Rectal smooth muscle tissue (tissue), 1 donor: ENCODE data around the gene ZSWIM5.
"Not testable (repeated sequence)": the region's sequence is repeated elsewhere in the genome, so short reads cannot be mapped to it uniquely, and the experiment has no call there.

ENCODE experiments used
- H3K27ac ChIP-seq: one replicate; pipeline ENCODE4 v1.7.0; 2013; ENCODE audit warnings: low read depth, low read length, inconsistent platforms
- H3K27me3 ChIP-seq: one replicate; pipeline ENCODE4 v1.7.0; 2013; ENCODE audit warnings: low read length; ENCODE audit not compliant: control insufficient read depth, insufficient read depth
- H3K36me3 ChIP-seq: one replicate; pipeline ENCODE4 v1.7.0; 2013; ENCODE audit warnings: low read length; ENCODE audit not compliant: control insufficient read depth, insufficient read depth
- H3K4me1 ChIP-seq: one replicate; pipeline ENCODE4 v1.7.0; 2013; ENCODE audit warnings: low read length; ENCODE audit not compliant: control insufficient read depth, insufficient read depth
- H3K4me3 ChIP-seq: one replicate; pipeline ENCODE4 v1.7.0; 2013; ENCODE audit warnings: low read length
- H3K9ac ChIP-seq: one replicate; pipeline ENCODE4 v1.7.0; 2013; ENCODE audit warnings: low read length

The ZSWIM5 gene

DNA sequence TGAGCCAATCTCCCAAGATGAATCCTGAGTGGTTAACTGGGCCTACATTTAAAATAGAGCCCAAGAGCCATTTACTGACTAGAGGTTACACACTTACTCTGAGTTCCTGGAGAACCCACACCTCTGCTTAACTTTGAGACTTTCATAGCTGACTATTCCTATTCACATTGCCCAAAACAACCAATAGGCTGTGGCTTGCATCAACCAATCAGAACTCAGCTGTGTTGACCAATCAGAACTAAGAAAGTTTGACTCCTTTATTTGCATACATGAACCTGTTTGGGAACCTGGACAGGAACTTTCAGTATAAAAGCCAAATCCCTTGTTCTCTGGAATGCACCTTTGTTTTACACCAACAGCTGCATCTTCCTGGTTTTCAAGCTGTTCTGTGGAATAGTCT, 9.5 kb downstream of the ZSWIM5 start:
- Histone ChIP-seq H3K36me3 (no peaks in the 10 kb centered on the region), H3K4me3 (no peak overlapping the region), H3K9ac (no peak overlapping the region), H3K4me1 (no peaks in the 10 kb centered on the region), H3K27me3 (no peaks in the 10 kb centered on the region), H3K27ac (no peak overlapping the region)

GRCh38 chr1:45191418-45191783, 15.0 kb downstream of the ZSWIM5 start:
- Histone ChIP-seq H3K4me3 (no peak overlapping the region), H3K9ac (no peak overlapping the region), H3K36me3 (no peaks in the 10 kb centered on the region)

DNA sequence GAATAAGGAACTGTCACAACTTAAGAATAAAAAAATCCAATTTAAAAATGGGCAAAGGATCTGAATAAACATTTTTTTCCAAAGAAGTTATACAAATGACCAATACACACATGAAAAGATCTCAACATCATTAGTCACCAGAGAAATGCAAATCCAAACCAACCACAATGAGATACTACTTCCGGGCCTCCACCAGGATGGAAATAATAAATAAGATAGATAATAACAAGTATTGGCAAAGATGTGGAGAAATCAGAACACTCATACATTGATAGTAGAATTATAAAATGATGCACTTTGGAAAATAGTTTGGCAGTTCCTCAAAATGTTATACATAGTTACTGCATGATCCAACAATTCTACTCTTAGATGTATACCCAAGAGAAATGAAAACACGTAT, 18.7 kb downstream of the ZSWIM5 start:
- Histone ChIP-seq H3K36me3 (no peaks in the 10 kb centered on the region), H3K27me3 (no peaks in the 10 kb centered on the region), H3K27ac (no peak overlapping the region), H3K9ac (no peak overlapping the region), H3K4me3 (no peak overlapping the region), H3K4me1 (no peaks in the 10 kb centered on the region)

More at GRCh38 chr1:45191418-45191783, 15.0 kb downstream of the ZSWIM5 start:
- Histone ChIP-seq H3K27ac (no peak overlapping the region), H3K4me1 (no peaks in the 10 kb centered on the region), H3K27me3 (no peaks in the 10 kb centered on the region)

DNA sequence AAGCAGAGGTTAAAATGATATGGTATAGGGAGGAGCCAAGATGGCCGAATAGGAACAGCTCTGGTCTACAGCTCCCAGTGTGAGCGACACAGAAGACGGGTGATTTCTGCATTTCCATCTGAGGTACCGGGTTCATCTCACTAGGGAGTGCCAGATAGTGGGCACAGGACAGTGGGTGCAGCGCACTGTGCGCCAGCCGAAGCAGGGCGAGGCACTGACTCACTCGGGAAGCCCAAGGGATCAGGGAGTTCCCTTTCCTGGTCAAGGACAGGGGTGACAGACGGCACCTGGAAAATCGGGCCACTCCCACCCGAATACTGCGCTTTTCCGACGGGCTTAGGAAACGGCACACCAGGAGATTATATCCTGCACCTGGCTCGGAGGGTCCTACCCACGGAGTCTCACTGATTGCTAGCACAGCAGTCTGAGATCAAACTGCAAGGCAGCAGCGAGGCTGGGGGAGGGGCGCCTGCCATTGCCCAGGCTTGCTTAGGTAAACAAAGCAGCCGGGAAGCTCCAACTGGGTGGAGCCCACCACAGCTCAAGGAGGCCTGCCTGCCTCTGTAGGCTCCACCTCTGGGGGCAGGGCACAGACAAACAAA, 26.4 kb downstream of the ZSWIM5 start:
- not testable (repeated sequence) for H3K36me3 ChIP-seq, H3K27ac ChIP-seq, H3K4me3 ChIP-seq, H3K27me3 ChIP-seq, H3K9ac ChIP-seq, H3K4me1 ChIP-seq

DNA sequence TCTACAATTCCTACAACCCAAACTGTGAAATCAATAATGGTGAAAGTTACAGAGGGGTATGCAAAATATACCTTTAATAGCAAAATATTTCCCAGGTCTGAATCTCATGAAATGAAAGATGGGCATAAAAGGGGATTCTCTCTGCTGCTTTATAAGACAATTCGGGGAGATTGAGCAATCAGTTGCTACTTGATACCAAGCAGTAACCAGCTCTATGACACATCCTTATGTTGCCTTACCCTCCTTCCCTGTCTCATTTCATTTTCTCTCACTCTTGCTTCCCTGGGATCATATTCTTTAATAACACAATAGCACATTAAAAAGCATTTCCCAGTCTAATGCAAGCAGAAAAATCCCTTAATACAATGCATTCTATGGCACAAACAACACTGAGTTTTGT, 29.0 kb downstream of the ZSWIM5 start:
- Histone ChIP-seq H3K27me3 (no peaks in the 10 kb centered on the region), H3K4me3 (no peak overlapping the region), H3K9ac (no peak overlapping the region), H3K4me1 (no peaks in the 10 kb centered on the region), H3K36me3 (no peaks in the 10 kb centered on the region), H3K27ac (no peak overlapping the region)

DNA sequence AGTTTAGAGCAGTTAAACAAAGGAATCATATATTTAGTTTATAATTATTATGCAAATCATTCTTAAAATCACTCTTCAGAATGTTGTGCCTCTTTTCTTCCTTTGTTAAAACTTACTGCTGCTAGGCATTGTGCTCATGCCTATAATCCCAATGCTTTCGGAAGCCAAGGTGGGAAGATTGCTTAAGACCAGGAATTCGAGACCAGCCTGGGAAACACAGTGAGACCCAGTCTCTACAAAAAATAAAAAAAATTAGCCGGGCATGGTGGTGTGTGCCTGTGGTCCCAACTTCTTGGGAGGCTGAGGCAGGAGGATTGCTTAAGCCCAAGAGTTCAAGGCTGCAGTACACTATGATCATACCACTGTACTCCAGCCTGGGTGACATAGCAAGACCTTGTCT, 33.6 kb downstream of the ZSWIM5 start:
- no peak overlapping the region for H3K4me3 ChIP-seq
- no peaks in the 10 kb centered on the region for H3K27me3 ChIP-seq
- no peaks in the 10 kb centered on the region for H3K4me1 ChIP-seq
- H3K36me3 ChIP-seq = no peaks in the 10 kb centered on the region
- H3K9ac ChIP-seq = no peak overlapping the region
- H3K27ac ChIP-seq = no peak overlapping the region

DNA sequence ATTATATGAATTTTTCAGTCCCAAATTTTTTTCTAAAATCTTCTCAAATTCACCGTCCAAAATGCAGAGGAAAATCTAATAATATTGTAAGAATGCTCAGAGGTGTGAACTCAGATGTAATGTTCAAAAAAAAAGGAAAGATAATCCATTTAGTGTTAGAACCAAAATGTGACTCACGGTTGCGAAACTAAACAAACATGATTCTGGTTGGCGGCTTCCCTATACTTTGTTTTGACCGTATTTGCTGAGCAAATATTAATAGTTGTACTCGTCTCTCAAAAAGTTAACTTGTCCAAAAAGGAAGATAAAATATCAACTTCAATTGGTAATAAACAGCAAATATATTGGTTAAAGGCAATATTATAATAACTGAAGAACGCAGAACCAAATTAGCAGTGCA, 34.4 kb downstream of the ZSWIM5 start:
- H3K4me3 ChIP-seq = no peak overlapping the region
- H3K9ac ChIP-seq = no peak overlapping the region
- H3K27me3 ChIP-seq = no peaks in the 10 kb centered on the region
- no peaks in the 10 kb centered on the region for H3K4me1 ChIP-seq
- no peak overlapping the region for H3K27ac ChIP-seq
- no peaks in the 10 kb centered on the region for H3K36me3 ChIP-seq

GRCh38 chr1:45171575-45171974, 34.8 kb downstream of the ZSWIM5 start:
- no peaks in the 10 kb centered on the region for H3K27me3 ChIP-seq
- H3K9ac ChIP-seq = no peak overlapping the region
- H3K4me3 ChIP-seq = no peak overlapping the region
- H3K4me1 ChIP-seq = no peaks in the 10 kb centered on the region
- no peaks in the 10 kb centered on the region for H3K36me3 ChIP-seq
- no peak overlapping the region for H3K27ac ChIP-seq

GRCh38 chr1:45170151-45170742, 36.2 kb downstream of the ZSWIM5 start:
- H3K27ac ChIP-seq = no peak overlapping the region
- H3K9ac ChIP-seq = no peak overlapping the region
- no peaks in the 10 kb centered on the region for H3K27me3 ChIP-seq
- H3K4me3 ChIP-seq = no peak overlapping the region
- H3K4me1 ChIP-seq = no peaks in the 10 kb centered on the region
- H3K36me3 ChIP-seq = no peaks in the 10 kb centered on the region

DNA sequence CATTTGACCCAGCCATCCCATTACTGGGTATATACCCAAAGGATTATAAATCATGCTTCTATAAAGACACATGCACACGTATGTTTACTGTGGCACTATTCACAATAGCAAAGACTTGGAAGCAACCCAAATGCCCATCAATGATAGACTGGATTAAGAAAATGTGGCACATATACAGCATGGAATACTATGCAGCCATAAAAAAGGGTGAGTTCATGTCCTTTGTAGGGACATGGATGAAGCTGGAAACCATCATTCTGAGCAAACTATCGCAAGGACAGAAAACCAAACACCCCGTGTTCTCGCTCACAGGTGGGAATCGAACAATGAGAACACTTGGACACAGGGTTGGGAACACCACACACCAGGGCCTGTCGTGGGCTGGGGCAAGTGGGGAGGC, 38.5 kb downstream of the ZSWIM5 start:
- not testable (repeated sequence) for H3K36me3 ChIP-seq, H3K27ac ChIP-seq, H3K4me3 ChIP-seq, H3K27me3 ChIP-seq, H3K4me1 ChIP-seq, H3K9ac ChIP-seq

- not testable (repeated sequence) for H3K4me3 ChIP-seq, H3K36me3 ChIP-seq
Observed at GRCh38 chr1:45164307-45164706, 42.1 kb downstream of the ZSWIM5 start.

GRCh38 chr1:45163111-45163510, 43.3 kb downstream of the ZSWIM5 start:
- not testable (repeated sequence) for H3K27ac ChIP-seq, H3K4me3 ChIP-seq, H3K4me1 ChIP-seq, H3K27me3 ChIP-seq, H3K36me3 ChIP-seq, H3K9ac ChIP-seq

More at GRCh38 chr1:45164307-45164706, 42.1 kb downstream of the ZSWIM5 start:
- not testable (repeated sequence) for H3K27me3 ChIP-seq, H3K9ac ChIP-seq, H3K4me1 ChIP-seq, H3K27ac ChIP-seq
